GM19452 (cell line): ENCODE measurements around the gene IL1R1.

Experiments
- ATAC-seq: cut with Tn5 transposase; IDR thresholded peaks from one replicate; pipeline ENCODE4 v1.9.1; 2021; ENCODE audit not compliant: unreplicated experiment

Gene IL1R1

DNA sequence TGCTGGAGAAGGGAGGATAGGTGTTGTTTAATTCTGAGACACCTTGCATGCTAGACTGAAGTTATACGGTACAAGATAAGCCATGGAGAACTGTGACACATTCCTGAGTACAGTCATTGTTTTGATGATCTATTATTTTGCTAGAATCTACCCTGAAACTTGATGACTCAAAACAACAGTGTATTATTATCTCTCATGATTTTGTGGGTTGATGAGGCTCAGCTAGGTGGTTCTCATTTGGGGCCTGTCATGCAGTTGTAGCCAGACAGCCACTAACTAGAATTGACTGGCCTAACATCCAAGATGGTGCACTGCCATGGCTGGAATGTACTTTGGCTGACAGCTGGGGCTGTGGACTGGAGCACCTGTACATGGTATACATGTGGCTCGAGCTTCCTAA, 5.4 kb upstream of the IL1R1 start:
- no peak for ATAC-seq

DNA sequence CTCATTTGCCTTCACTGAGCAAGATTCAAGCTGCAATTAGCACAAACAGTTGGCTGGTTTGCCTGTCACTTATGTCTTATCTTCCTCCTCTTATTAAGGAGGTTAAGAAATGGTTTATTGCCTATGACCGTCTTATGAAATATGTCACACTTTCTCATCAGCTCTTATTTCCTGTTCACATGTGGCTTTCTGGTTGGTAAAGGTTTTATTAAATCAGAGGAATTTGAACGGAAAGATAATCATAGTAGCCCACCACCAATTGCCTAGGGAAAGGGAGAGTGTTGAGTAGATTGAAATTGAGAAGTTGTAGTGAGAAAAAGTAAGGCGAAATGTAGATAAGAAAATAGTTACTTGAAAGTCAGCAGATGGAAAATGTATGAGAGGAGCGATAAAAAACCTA, 4.2 kb upstream of the IL1R1 start:
- no peak for ATAC-seq

DNA sequence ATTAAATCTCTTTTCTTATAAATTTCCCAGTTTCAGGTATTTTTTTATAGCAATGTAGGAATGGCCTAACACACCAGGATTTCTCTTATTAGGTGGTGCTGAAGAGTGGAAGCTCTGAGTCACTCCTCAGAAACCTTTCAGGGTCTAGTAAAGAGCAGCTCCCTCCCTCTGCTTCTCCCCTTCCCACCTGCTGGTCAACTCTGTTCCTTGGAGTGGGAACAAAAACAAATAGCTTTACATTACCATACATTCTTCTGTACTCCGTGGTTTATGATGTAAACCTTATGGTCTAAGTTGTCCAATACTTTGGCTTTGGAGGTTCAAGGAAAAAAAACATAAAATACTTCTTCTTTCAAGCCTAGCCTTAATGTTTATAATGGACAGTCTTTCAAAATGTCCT, 2.7 kb upstream of the IL1R1 start:
- no peak for ATAC-seq

DNA sequence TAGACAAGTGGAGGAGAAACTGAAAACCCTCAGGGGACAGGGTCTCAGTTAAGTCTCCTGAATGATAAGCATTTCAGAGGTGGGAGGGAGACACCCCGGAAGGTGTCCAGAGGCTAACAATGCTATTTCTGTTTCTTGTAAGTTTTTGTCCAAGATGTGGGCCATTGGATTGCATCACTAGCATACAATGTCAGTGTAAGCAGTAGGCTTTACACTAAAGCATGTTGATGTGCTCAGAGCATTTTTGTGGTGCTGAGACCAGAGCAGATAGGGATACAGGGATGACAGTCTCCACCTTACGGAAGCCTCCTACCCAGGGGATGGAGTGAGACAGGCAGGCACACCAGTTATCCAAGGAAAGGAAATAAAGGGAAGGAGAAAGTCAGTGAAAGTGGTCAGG, 2.2 kb upstream of the IL1R1 start:
- ATAC-seq: no peak

DNA sequence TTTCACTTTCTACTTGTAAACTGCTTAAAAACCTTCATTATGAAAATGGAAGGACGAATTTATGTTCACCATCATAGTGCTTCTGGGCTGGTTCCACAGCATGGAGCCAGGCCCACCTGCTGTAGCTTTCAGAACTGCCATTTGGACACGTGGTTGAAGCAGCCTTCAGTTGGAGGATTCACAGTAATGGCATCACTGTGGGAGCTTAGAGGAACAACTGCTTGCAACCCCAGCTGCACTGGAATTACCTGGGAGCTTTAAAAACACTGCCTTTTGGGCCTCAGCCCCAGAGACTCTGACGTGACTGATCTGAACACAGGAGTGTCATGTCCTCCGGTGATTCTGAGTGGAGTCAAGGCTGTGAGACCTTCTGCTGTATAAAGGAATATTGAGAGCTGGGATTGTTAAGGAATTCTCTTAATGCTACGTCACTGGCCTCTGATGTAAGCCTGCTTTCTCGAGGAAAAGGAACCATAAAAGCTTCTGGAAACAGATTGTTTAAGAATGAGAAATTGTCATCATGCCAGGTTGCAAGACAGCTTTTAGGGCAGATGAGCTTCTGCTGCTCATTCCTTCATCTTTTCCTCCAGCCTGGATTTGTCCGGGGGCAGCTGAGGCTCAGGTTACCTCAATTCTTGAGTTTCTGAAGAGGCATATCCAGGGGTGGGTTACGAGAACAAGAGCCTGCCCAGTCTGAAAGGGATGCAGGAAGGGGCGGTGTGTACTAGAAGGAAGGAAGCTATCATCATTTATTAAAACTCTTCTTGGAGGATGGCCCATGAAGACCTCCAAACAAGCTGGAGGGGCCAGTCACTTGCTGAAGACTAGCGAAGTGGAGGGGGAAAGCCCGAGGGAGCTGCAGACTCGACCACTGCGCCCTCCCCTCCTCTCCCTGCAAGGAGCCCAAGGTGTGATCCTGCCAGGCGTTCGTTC, 1.3 kb upstream of the IL1R1 start:
- no peak for ATAC-seq

DNA sequence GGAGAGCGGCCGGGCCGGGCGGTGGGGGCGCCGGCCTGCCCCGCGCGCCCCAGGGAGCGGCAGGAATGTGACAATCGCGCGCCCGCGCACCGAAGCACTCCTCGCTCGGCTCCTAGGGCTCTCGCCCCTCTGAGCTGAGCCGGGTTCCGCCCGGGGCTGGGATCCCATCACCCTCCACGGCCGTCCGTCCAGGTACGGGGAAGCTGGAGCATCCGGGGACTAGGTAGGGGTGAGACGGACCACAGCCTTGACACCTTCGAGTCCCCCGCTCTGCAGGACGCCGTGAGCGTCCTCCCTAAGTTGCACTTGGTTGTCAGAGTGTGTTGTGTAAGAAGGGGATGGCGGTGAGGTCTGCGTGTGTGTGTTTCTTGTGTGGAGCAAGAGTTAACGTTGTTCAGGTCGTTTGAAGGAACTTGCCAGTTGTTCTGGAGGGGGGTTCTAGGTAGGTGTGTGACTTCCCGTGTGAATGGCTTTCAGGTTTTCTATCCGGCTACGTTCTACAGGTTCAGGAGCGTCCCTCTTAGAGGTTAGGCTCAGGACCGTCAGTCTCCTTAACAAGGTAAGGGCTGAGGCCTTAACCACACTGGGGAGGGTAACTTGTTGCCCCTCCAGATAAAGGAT, 393 bp downstream of the IL1R1 start:
- ATAC-seq: no peak

DNA sequence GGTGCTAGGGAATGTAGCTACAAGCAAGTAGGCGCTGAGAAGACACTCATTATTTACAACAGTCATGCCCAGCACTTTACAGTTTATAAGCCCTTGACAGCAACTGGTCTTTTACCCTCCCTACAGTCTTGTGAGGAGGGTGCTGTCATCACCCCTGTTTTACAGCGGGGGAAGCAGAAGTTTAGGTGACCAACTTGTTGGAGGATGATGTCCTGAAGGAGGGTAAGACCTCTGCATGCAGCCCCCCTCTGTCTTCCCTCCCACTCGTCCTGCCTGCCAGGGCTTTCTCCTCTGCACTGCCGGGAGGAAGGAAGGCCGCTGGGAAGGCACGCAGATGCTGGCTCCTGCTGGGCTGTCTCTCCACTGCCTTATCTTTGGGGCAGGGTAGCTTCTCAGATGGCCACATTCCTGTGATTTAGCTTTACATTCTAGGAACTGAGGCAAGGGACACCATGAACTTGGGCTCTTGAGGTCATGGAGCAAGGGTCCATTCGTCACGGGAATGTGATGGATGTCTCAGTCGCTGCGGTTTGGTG, 972 bp downstream of the IL1R1 start:
- ATAC-seq: no peak

DNA sequence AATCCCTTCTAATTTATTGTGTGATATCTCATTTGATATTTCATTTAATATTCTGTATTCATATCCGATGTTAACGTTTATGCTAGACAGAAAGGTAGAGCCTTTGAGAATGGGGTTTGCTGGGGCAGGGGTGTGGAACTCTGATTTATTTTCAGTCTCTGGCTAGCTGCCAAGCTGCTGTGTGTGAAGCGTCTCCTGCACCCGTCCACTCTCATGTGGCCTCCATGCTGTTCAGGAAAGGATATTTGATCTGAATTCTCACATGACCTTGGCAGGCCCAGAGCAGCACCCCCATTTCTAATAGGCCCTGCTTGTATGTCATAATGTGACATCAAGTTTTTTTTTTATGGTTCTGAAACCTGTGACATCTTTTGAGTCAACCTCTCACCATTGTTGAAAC, 1.6 kb downstream of the IL1R1 start:
- no peak for ATAC-seq

DNA sequence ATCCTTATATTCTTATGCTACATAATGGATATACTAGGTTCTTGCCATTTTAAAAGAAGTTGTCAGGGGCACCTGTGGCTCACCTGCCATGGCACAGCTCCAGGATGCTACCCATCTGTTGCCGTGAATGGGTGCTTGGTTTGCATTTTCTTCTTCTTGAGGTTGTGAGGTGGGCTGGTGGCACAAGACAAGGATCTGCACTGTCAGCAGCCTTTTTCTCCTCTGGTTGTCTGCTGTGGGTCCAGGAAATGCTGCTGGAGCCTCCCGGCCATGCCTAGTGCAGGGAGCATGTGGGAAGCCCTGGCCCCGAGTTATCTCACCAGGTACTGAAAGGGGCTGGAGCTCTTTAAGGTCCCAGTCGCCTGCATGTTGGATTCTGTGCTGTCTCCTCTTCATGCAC, 2.6 kb downstream of the IL1R1 start:
- ATAC-seq: no peak

DNA sequence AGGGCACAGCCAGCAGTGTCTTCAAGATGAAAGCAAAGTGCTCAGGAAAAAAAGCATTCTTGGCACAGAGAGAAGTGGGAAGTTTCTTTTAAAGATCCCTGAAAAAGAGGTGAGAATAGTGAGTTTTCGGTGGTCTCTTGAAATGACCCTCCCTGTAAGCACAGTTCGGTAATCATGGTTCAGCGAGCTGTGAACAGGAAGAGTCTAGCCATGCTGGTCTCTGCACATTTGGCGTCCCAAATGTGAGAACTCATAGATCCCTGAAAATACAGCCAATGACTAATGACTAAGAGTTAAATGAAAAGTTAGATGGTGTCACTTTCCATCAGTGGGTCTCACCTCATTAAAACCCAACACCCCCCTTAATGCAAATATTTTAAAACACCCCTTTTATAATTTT, 3.4 kb downstream of the IL1R1 start:
- no peak for ATAC-seq

DNA sequence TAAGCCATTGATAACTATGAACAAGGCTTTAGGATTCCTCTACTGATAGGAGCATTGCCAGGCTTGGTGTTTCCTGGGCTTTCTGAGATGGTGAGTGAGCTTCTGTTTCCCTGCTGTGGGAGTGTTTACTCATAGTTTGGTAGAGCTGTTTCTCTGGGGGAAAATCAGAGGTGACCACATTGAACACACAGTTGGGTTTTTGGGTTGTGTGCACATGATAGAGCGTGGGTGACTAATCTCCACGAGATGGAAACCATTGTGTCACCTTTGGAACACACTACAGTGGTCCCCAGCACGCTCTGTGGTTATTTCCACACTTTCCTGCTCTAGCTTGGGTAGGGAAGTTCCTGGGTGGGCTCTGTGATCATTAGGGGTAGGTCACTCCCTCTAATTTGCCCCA, 5.4 kb downstream of the IL1R1 start:
- ATAC-seq: no peak

DNA sequence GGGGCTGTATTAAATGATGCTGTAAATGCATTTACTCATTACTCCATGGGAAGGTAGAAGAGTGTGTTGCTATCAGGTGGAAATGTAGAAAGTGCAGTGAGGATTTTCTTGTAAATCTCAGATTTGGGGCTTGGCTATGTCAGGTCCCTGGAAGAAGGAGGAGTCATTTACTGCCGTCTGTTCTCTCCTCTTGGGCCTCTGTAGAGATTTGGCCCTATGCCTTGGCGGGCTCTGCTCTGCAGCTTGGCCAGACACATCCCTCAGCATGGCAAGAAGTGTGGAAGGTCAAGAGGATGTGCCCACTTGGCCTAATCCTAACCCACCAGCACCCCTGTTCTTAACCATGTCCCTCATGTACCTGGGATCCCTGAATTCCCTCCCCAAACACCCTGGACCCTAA, 6.7 kb downstream of the IL1R1 start:
- ATAC-seq: no peak

DNA sequence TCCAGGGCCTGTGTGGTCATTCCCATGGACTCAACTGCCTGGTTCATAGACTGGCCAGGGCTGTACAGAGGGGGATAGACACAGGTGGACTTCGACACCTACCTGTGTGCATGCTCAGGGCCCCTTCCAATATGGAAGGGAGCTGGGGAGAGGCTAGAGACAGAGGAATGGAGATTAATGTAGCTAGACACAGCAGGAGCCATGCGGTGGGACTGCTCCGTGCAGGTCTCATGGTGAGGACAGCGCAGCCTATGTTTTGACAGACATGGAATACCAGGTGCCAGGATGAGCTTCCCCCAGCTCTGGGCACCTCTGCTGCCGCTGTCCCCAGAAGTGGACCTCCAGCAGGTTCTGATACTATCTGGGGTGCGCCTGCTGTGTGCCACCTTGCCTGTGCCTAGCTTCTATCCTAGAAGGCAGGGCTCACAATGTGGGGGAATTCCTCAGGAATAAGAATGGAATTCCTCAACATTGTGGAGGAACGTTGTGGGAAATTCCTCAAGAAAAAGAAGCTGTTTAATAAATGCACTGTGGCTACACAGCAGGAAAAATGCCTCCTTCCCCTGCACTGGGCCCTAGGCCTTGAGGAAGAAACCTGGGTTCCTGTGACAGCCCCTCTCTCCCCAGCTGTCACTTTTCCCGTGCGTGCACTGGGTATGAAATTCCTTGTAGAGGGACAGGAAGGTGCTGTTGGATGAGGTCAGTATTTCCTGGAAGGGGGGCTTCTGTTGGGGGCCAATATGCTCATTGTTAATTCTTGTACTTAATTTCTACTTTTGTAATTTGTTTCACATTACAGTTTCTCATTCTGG, 7.3 kb downstream of the IL1R1 start:
- ATAC-seq: no peak

DNA sequence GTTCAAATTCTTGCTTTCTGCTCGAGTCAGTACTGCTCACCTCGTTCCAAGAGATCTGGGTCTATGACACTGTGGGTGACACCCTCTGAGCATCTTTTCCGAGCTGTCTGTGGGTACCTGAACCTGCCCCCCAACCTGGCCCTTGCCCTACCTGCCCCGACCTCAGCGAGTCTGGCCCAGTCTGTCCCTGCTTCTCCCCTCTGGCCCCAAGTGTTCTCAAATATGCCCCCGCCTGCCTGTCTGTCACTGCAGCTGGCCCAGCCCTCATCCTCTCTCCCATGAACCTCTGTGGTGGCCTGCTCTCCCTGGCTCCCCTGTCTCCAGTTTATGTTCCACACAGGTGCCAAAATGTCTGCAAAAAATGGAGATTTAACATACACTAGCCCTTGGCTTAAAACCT, 11.8 kb downstream of the IL1R1 start:
- ATAC-seq: no peak

DNA sequence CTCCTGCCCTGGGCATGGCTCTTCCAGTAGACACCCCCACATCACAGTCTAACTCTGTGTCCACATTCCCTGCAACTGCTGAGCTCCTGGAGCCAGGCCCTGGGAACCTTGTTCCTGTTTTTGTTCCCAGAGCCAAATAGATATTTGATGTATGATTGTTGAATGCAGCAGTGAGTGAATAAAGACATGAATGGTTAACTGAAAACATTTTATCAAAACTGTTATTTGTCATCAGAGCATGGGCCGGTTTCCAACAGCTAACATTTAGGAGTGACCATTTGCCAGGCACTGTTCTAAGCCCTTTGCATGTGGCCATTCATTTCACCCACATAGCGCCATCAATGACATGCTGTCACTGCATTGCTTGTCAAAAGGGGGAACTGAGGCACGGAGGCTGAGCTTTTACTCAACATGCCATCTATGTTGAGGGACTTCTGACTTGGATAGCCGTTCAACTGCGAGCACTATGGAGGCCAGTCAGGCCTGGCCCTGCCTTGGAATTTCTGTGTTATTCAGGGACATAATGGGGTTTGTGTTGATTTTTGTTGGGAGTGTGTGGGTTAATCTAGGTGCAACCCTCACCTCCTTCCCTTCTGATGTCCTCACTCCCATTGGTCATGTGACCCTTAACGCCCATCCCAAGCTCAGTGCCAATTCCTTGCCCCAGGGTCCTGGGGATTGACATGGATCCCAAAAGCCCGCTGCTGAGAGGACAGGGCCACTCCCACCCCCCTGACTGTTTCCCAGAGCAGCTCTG, 12.6 kb downstream of the IL1R1 start:
- ATAC-seq: no peak

DNA sequence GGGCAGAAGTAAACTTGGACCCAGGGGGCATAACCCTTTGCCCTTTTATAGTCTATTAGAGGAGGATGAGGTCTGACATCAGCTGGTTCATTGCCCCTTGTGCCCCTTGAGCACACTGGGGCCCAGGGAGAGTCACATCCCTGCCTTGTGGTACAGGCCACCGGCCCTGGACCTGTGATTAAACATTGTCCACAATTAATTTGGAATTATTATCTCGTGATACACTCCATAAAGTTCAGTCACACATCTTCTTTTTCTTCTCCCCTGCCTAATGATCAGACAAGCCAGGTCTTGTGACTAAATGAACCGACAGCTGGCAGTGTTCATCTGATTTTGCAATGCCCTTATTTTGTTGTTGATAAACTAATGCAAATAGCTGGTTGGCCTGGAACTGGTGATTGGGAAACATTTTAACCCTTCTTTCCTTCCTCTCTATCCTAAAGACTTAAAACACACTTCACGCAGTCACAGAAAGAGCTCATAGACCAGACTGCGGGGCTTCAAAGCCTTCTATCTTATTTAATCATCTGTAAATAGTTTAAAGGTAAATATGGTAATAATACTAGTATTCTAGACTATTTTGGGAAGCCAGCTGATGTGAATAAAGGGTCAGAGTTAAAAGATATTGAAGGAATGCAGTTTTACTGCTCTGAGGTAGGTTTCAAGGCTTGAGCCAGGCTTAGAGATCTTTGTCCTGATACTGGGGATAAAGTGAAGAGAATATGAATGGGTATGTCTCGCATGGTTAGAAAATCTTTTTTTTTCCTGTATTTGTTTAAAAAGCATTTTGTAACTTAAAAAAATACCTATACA, 13.4 kb downstream of the IL1R1 start:
- ATAC-seq: no peak

DNA sequence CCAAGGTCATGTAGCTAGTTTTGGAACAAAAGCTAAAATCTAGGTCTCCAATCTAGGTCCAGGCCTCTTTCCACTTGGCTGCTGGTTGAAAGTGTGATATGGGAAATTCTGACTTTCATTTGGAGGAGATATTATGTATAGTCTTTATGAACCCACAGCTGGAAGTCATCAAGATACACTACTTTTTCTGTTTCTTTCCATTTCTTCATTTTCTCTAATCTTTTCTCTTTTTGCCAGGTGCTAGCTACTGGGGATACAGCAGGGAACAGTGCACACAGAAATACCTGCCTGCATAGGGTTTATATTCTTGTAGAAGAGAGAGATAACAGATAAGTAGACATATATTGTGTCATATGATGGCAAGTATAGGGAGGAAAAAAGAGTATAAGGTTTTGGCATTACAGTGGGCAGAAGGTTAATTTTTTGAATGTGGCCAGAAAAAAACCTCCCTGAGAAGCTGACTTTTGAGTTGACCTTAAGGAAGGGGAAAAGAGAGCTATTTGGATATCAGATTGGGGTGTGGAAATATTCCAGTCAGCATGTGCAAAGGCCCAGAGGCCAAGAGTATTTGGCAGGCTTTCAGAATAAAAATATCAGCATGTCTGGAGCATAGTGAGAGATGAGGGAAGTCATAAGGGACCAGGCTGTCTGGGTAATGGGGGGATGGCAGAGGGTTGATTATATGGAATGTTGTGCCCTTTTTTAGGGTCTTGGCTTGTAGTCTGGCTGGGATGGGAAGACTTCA, 15.6 kb downstream of the IL1R1 start:
- ATAC-seq: no peak

DNA sequence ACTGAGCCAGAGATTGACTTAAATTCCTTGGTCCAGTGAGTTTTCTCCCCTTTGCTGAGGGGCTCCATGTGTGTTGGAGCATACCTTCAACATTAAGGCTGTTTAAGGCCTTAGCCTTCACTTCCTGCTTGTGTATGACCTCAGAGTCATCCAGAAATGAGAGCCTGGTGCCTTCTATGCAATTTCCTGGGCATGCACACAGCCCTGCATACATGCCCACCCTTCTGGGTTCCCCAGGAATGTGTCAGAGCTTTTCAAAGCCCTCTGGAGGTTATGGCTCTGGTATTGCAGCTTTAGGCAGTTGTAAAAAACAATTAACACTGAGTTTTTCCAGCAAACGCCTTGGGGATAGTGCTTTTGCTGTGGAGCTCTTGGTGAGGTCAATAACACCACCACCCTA, 16.7 kb downstream of the IL1R1 start:
- ATAC-seq: no peak

DNA sequence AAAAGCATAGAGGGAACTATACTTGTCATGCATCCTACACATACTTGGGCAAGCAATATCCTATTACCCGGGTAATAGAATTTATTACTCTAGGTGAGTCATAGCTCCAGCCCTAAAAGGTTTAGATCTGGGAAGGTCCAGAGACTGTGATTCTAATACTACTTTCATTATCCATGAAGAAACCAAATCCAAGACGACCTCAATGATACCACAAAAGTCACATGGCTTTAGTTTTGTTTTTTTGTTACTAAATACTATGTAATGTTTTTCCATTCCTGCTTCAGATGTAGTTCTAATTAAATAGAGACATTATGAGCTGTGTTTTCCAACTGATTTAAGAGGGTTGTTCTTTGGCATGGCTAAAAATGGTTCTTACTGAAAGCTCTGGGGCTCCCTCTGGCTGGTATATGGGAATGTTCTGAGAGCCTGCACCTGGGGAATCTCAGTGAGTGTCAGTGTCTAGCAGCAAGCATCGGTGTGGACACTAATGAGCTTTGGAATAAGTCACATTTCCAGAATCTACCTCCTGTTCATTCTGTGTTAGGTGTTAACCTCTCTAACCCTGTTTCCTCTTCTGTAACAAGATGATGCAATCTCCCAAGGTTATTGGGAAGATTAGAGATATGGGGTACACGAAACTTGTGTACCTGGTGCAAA, 23.8 kb downstream of the IL1R1 start:
- no peak for ATAC-seq
